H1 (cell line): ENCODE measurements around the gene SLC12A5. TPM values are rescaled to one million over a fixed set of nuclear protein-coding genes. Genes with fewer than 3 reads are reported as not detected.

Source experiments
- polyA plus RNA-seq, 7 experiments: library from polyadenylated mRNA; depleted of rRNA in 3 of 7; stranded (reverse) in 5 of 7; unstranded in 2 of 7; fragments of >200 nt in 5 of 7; fragments of 200-250 nt in 2 of 7; gene quantifications; 1 replicate in 5 of 7; 2 replicates in 1 of 7; 4 replicates in 1 of 7; pipeline versions ENCODE4 v1.2.1 to v1.2.3, GENCODE V29; 2011 to 2013; ENCODE audit warnings: missing spikeins in 2 of 7, mixed read lengths in 2 of 7
- total RNA-seq: library from RNA; stranded (reverse); fragmentation: NEBNext Ultra II Directional; extraction: Animal tissue kit (Norgen Biotek cat#: 25700); gene quantifications from 2 replicates; pipeline ENCODE4 v1.2.1, GENCODE V29; 2021

SLC12A5 gene
- total and polyA plus RNA-seq, 2 of the 8 experiments (the other 6 are each of a cell fraction or from before 2014, with no cell fraction given), result 1.9 to 7.3 TPM

Other genes starting within 250 kb of the SLC12A5 start
- 0.50 TPM in 1 of 2 replicates, not detected in the other for gene WFDC3, start 237.3 kb upstream of the SLC12A5 start, total RNA-seq
- 0.11 and 0.60 TPM in 2 replicates for gene WFDC3, start 237.3 kb upstream of the SLC12A5 start, polyA plus RNA-seq (2011; rRNA removed)
- gene DNTTIP1, start 237.3 kb upstream of the SLC12A5 start, total RNA-seq, result 38.4 and 41.9 TPM in 2 replicates
- gene DNTTIP1, start 237.3 kb upstream of the SLC12A5 start, polyA plus RNA-seq (2011; rRNA removed), result 32.6 and 34.9 TPM in 2 replicates
- 243 and 255 TPM in 2 replicates for gene UBE2C, start 216.6 kb upstream of the SLC12A5 start, total RNA-seq
- 312 and 326 TPM in 2 replicates for gene UBE2C, start 216.6 kb upstream of the SLC12A5 start, polyA plus RNA-seq (2011; rRNA removed)
- gene TNNC2, start 201.9 kb upstream of the SLC12A5 start, total RNA-seq, result 3.6 and 5.7 TPM in 2 replicates
- gene TNNC2, start 201.9 kb upstream of the SLC12A5 start, polyA plus RNA-seq (2011; rRNA removed), result 7.6 and 10.4 TPM in 2 replicates
- 16.1 and 16.8 TPM in 2 replicates for gene SNX21, start 195.4 kb upstream of the SLC12A5 start, total RNA-seq
- gene SNX21, start 195.4 kb upstream of the SLC12A5 start, polyA plus RNA-seq (2011; rRNA removed), result 15.8 and 28.2 TPM in 2 replicates
- gene ACOT8, start 171.8 kb upstream of the SLC12A5 start, total RNA-seq, result 37.3 and 37.6 TPM in 2 replicates
- 88.8 and 127 TPM in 2 replicates for gene ACOT8, start 171.8 kb upstream of the SLC12A5 start, polyA plus RNA-seq (2011; rRNA removed)
- 6.8 and 6.9 TPM in 2 replicates for gene ZSWIM3, start 171.6 kb upstream of the SLC12A5 start, total RNA-seq
- 5.4 and 5.5 TPM in 2 replicates for gene ZSWIM3, start 171.6 kb upstream of the SLC12A5 start, polyA plus RNA-seq (2011; rRNA removed)
- gene ZSWIM1, start 148.0 kb upstream of the SLC12A5 start, total RNA-seq, result 15.6 and 16.7 TPM in 2 replicates
- gene ZSWIM1, start 148.0 kb upstream of the SLC12A5 start, polyA plus RNA-seq (2011; rRNA removed), result 13.2 and 14.1 TPM in 2 replicates
- 2.5 and 3.0 TPM in 2 replicates for gene SPATA25, start 141.6 kb upstream of the SLC12A5 start, total RNA-seq
- 2.0 and 3.2 TPM in 2 replicates for gene SPATA25, start 141.6 kb upstream of the SLC12A5 start, polyA plus RNA-seq (2011; rRNA removed)
- 5.2 and 6.9 TPM in 2 replicates for gene NEURL2, start 138.0 kb upstream of the SLC12A5 start, total RNA-seq
- gene NEURL2, start 138.0 kb upstream of the SLC12A5 start, polyA plus RNA-seq (2011; rRNA removed), result 6.9 and 10.3 TPM in 2 replicates
- gene CTSA, start 137.9 kb upstream of the SLC12A5 start, total RNA-seq, result 49.7 and 52.5 TPM in 2 replicates
- 74.0 and 81.4 TPM in 2 replicates for gene CTSA, start 137.9 kb upstream of the SLC12A5 start, polyA plus RNA-seq (2011; rRNA removed)
- gene PLTP, start 117.1 kb upstream of the SLC12A5 start, total RNA-seq, result 120 TPM in 2 replicates
- 194 and 268 TPM in 2 replicates for gene PLTP, start 117.1 kb upstream of the SLC12A5 start, polyA plus RNA-seq (2011; rRNA removed)
- gene PCIF1, start 94.5 kb upstream of the SLC12A5 start, total RNA-seq, result 27.2 and 30.3 TPM in 2 replicates
- gene PCIF1, start 94.5 kb upstream of the SLC12A5 start, polyA plus RNA-seq (2011; rRNA removed), result 30.6 and 54.7 TPM in 2 replicates
- gene ZNF335, start 57.0 kb upstream of the SLC12A5 start, total RNA-seq, result 14.6 and 15.9 TPM in 2 replicates
- gene ZNF335, start 57.0 kb upstream of the SLC12A5 start, polyA plus RNA-seq (2011; rRNA removed), result 12.4 and 17.1 TPM in 2 replicates
- gene MMP9, start 20.3 kb upstream of the SLC12A5 start, total RNA-seq, result 1.7 and 2.2 TPM in 2 replicates
- 1.5 and 1.6 TPM in 2 replicates for gene MMP9, start 20.3 kb upstream of the SLC12A5 start, polyA plus RNA-seq (2011; rRNA removed)
- 29.0 and 29.9 TPM in 2 replicates for gene NCOA5, start 60.7 kb downstream of the SLC12A5 start, total RNA-seq
- gene NCOA5, start 60.7 kb downstream of the SLC12A5 start, polyA plus RNA-seq (2011; rRNA removed), result 18.0 and 20.4 TPM in 2 replicates
- 12.1 and 14.5 TPM in 2 replicates for gene CD40, start 89.1 kb downstream of the SLC12A5 start, total RNA-seq
- 18.8 and 19.6 TPM in 2 replicates for gene CD40, start 89.1 kb downstream of the SLC12A5 start, polyA plus RNA-seq (2011; rRNA removed)